ENCODE data around the gene METTL18. TPM values are rescaled to one million over a fixed set of nuclear protein-coding genes. Genes with fewer than 3 reads are reported as not detected.

The METTL18 gene
- 7.2 TPM for total RNA-seq

DNA sequence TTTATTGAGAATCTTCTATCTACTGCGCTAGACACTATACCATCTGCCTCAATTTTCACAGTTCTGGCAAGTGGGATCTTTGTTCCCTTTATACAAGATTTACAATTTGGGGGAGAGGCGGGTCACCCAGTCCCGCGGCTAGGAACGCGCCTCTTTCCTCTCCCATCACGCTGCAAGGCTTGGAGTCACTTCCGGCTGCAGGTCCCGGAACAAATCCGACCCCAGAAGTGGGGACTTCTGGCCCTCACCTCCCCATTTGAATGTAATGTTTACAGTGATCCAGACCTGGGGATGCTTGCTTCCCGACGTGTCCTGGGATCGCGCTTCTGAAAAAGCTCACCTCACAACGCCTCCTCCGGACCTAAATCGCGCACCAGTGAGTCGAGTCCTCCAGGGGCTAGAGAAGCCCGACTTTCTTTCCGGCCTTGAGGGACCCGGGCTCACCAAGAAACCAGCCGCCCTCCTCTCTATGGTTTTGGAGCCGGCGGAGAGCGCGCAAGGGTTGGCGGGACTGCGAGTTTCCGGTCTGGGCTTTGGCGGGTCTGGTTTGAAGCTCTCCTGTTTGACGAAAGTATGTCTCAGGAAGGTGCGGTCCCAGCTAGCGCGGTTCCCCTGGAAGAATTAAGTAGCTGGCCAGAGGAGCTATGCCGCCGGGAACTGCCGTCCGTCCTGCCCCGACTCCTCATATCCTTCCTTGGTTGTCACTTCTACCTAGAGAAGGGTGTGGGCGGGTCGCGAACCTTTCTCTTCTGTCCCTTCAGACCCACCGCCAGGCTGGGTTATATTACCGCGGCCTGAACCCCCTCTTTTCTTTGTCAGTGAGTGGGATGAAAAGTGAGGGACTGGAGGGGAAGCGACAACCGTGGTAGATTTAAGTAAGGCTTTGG lies at the start of gene METTL18:
Gene METTL18, minus strand, starts transcription at position 378 of the 887 bp plus-strand sequence. CDS start 1,212 bp downstream, outside the sequence.

Other genes starting within 250 kb of the METTL18 start
- not detected for gene F5, start 208.4 kb downstream of the METTL18 start, total RNA-seq
- gene SELP, start 164.8 kb downstream of the METTL18 start, total RNA-seq = not detected
- gene SELL, start 83.3 kb downstream of the METTL18 start, total RNA-seq = 0.31 TPM
- 0.31 TPM for gene SELE, start 60.8 kb downstream of the METTL18 start, total RNA-seq
- gene SCYL3, start 99.0 kb upstream of the METTL18 start, total RNA-seq = 16.6 TPM

Data from parietal lobe (tissue), 1 donor.